ENCODE data around the gene DIS3.
"Not testable (repeated sequence)": the region's sequence is repeated elsewhere in the genome, so short reads cannot be mapped to it uniquely, and the experiment has no call there.

Gene DIS3

DNA sequence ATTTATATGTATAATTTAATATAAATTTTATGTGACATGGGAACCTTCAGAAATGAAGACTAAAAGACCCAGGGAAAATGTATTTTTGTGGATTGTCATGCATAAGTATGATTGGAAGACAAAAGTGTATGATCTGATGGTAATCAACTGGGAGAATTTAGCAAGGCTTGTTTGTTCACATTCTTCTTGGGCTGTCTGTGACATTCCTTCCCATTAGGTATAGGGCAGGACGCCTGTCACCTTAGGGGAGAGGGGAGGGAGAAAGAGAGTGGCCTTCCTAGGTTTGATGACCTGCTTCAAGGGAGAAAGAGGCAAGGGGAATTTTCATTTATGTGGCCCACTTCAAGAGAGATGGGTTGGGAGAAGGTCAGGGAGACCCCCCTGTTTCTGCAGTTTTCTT, 22.6 kb upstream of the DIS3 start:
- Histone ChIP-seq H3K4me3 (no peak overlapping the region), H3K9me3 (no peaks in the 10 kb centered on the region), H3K4me2 (no peak overlapping the region), H3K36me3 (peaks cover 69% of the 10 kb centered on the region), H3K27me3 (no peaks in the 10 kb centered on the region), H3K4me1 (no peaks in the 10 kb centered on the region), H4K20me1 (peaks cover 30% of the 10 kb centered on the region; the same call in 1 of the 2 replicates), H3K9ac (no peak overlapping the region), H3K27ac (no peak overlapping the region)
- TF ChIP-seq Cebpa-rat (IDR thresholded peaks at IDR 0.05) = no peak

DNA sequence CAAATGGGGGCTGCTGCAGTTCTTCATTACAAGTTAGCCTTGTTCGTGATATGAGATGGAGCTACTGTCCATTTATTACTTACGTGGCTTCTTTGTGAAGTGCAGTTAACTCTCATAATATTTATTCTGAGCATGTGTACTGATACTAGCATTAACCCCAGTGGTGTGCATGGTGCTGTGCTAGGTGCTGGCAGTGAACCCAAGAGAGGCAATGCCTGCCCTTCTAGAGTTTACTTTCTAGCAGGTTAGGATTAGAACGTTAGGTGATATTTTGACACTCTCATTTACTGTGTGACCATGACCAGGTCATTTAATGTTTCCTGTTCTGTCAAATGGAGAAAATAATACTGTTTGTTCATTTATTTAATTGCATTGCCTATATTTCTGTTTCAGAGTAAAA, 17.1 kb upstream of the DIS3 start:
- Histone ChIP-seq H3K4me3 (no peak overlapping the region), H3K9ac (no peak overlapping the region), H3K27ac (no peak overlapping the region), H3K4me1 (no peaks in the 10 kb centered on the region), H3K27me3 (no peaks in the 10 kb centered on the region), H4K20me1 (peaks cover 25% of the 10 kb centered on the region), H3K9me3 (no peaks in the 10 kb centered on the region), H3K36me3 (peaks cover 84% of the 10 kb centered on the region), H3K4me2 (no peak overlapping the region)
- TF ChIP-seq Cebpa-rat (IDR thresholded peaks at IDR 0.05) = no peak

DNA sequence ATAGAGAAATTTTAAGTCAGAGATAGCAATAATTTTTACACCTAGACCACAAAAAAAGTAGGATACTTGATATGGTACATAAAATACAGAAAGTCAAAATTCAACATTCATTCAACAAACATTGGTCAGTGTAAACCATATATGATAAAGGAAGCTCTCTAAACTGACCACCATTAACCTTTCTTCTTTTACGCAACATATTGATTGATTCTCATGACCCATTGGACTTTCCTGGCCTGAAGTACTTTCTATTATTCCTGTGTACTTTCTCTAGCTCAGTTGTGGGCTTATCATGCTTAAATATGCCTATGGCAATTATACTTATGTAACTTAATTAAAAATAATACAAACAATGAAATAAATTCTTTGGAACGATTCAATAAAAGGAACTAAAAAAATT, 10.9 kb upstream of the DIS3 start:
- Histone ChIP-seq H3K36me3 (peaks cover 78% of the 10 kb centered on the region), H3K9ac (no peak overlapping the region), H3K27me3 (no peaks in the 10 kb centered on the region), H3K4me1 (no peaks in the 10 kb centered on the region), H3K9me3 (no peaks in the 10 kb centered on the region), H3K4me2 (no peak overlapping the region), H4K20me1 (peaks cover 37% of the 10 kb centered on the region), H3K4me3 (no peak overlapping the region), H3K27ac (no peak overlapping the region)
- TF ChIP-seq Cebpa-rat (IDR thresholded peaks at IDR 0.05) = no peak

DNA sequence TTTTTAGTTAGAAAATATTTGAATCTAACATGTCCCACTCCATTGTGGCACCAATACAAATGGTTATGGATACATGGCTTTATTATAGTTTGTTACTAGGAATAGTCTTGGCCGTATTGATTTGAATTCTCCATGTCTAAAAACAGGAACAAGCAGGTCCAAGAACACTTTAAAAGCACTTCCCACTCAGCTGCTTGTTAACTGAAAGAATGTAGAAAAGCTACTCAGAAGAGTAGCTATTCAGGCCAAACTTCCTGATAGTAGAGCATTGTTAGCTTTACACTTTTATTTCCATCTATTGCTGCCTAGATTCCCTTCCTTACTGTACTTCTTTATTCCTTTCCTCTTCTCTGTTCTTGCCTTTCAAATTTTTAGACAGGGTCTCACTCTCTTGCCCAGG, 7.1 kb upstream of the DIS3 start:
- peaks cover 19% of the 10 kb centered on the region for H3K4me1 ChIP-seq
- no peaks in the 10 kb centered on the region for H3K9me3 ChIP-seq
- H3K27me3 ChIP-seq = no peaks in the 10 kb centered on the region
- H3K27ac ChIP-seq = no peak overlapping the region
- no peak overlapping the region for H3K4me2 ChIP-seq
- no peak overlapping the region for H3K9ac ChIP-seq
- TF ChIP-seq Cebpa-rat (IDR thresholded peaks at IDR 0.05) = no peak
- peaks cover 74% of the 10 kb centered on the region for H3K36me3 ChIP-seq
- no peak overlapping the region for H3K4me3 ChIP-seq
- H4K20me1 ChIP-seq = peaks cover 62% of the 10 kb centered on the region

DNA sequence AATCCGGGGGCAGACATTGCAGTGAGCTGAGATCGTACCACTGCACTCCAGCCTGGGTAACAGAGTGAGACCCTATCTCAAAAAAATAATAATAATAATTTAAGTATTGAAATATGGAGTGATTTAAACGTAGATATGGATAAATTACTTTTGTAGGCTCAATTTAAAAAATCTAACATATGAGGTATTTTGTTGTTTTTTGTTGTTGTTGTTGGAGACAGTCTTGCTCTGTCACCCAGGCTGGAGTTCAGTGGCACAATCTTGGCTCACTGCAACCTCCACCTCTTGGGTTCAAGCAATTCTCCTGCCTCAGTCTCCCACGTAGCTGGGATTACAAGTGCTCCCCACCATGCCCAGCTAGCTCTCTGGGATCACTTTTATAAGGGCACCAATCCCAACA, 3.0 kb upstream of the DIS3 start:
- not testable (repeated sequence) for H3K27me3 ChIP-seq, H3K4me3 ChIP-seq, H3K9me3 ChIP-seq, H3K27ac ChIP-seq, H3K9ac ChIP-seq
- peaks cover 40% of the 10 kb centered on the region for H3K4me1 ChIP-seq
- peaks cover 40% of the 10 kb centered on the region for H3K36me3 ChIP-seq
- H3K4me2 ChIP-seq = peak overlapping the region; percentile 90; the same call in 1 of the 2 replicates
- H4K20me1 ChIP-seq = peaks cover 70% of the 10 kb centered on the region

DNA sequence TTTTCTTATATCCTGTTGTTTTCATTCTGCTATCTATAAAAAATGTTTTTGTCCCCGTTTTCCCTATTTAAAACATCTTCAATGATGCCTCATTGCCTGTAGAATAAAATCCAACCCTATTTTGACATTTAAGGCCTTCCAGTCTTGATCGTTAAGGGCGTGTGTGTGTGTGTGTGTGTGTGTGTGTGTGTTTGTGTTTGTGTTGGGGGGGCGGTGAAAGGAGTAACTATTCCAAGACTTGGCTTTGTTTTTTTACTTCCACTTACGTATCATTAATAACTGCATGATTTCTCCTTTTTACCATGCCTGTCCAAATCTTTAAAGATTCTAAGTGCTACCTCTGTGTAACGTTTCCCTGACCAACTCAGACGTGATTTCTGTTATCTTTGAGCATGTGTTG, 1.0 kb upstream of the DIS3 start:
- Histone ChIP-seq H3K27me3 (no peaks in the 10 kb centered on the region), H4K20me1 (peaks cover 68% of the 10 kb centered on the region), H3K4me2 (peak overlapping the region; percentile 90), H3K4me3 (peak overlapping the region; percentile 94), H3K9me3 (no peaks in the 10 kb centered on the region), H3K27ac (peak overlapping the region; percentile 76), H3K36me3 (peaks cover 40% of the 10 kb centered on the region), H3K4me1 (peaks cover 47% of the 10 kb centered on the region), H3K9ac (peak overlapping the region; percentile 91)
- TF ChIP-seq Cebpa-rat (IDR thresholded peaks at IDR 0.05) = no peak

DNA sequence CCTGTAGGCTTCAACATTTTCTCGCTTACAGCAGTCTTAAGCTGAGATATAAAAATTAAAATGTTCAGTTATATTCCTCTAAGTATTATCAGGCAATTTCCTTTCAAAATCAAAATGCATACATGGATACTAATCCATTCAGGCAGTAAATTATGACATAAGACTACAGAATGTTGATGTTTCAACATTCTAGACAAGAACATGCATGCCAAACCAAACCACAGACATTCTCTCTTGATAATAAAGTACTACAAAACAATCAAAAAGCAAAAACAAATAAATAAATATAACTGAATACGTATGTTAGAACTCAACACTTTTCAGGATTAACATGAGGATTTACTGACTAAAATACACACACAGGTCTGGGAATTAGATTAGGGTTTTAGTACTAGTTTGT, 7.7 kb downstream of the DIS3 start:
- Histone ChIP-seq H3K36me3 (peaks cover 91% of the 10 kb centered on the region), H3K4me1 (peaks cover 2% of the 10 kb centered on the region), H3K27ac (no peak overlapping the region), H3K27me3 (no peaks in the 10 kb centered on the region), H3K4me2 (no peak overlapping the region), H3K9me3 (no peaks in the 10 kb centered on the region), H3K4me3 (no peak overlapping the region), H4K20me1 (peaks cover 48% of the 10 kb centered on the region), H3K9ac (no peak overlapping the region)
- TF ChIP-seq Cebpa-rat (IDR thresholded peaks at IDR 0.05) = no peak

DNA sequence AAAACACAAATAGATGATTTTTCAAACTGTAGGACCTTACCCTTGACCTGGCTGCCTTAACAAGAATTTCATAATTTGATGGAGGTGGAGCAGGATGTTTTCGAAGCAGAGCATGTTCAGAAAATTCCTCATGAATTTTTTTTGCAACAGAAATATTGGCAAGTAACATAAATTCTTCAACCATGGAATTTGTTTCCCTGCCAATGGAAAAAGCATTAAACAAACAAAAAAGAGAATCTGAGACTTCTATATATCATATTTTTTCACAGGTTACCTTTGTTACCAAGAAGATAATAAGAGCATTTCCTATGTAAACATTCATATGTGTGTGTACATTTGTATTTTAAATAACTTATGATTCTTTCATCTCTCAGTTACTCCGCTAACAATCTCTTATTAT, 18.3 kb downstream of the DIS3 start:
- peaks cover 99% of the 10 kb centered on the region for H3K36me3 ChIP-seq
- 0 out of 2 replicates have a peak, but pooled peaks cover 13% of the 10 kb centered on the region for H4K20me1 ChIP-seq
- no peaks in the 10 kb centered on the region for H3K4me1 ChIP-seq
- H3K9ac ChIP-seq = no peak overlapping the region
- H3K4me3 ChIP-seq = no peak overlapping the region
- H3K27ac ChIP-seq = no peak overlapping the region
- H3K4me2 ChIP-seq = no peak overlapping the region
- TF ChIP-seq Cebpa-rat (IDR thresholded peaks at IDR 0.05) = no peak
- no peaks in the 10 kb centered on the region for H3K27me3 ChIP-seq
- H3K9me3 ChIP-seq = no peaks in the 10 kb centered on the region

DNA sequence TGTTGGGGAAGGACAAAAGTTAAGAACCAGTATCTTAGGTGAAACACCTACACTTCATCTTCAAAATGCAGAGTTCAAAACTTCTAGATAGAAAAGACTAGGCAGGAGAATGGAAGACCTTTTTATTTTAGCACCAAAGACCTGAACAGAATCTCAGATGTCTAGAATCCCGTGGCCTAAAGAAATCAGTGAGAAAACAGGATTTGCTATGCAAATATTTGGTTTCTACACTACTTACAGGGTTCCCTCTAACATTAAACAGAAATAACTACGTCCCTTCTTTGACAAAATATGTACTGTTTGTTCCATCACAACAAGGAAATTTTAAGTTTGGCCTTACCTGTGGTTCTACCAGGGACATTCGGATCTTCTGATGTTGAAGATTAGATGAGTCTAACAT, 21.5 kb downstream of the DIS3 start:
- TF ChIP-seq Cebpa-rat (IDR thresholded peaks at IDR 0.05) = no peak
- H3K36me3 ChIP-seq = peaks cover 98% of the 10 kb centered on the region
- no peak overlapping the region for H3K27ac ChIP-seq
- no peak overlapping the region for H3K9ac ChIP-seq
- no peaks in the 10 kb centered on the region for H3K9me3 ChIP-seq
- no peak overlapping the region for H3K4me3 ChIP-seq
- peaks cover 28% of the 10 kb centered on the region; the same call in 1 of the 2 replicates for H4K20me1 ChIP-seq
- no peaks in the 10 kb centered on the region for H3K4me1 ChIP-seq
- H3K4me2 ChIP-seq = no peak overlapping the region
- H3K27me3 ChIP-seq = no peaks in the 10 kb centered on the region

DNA sequence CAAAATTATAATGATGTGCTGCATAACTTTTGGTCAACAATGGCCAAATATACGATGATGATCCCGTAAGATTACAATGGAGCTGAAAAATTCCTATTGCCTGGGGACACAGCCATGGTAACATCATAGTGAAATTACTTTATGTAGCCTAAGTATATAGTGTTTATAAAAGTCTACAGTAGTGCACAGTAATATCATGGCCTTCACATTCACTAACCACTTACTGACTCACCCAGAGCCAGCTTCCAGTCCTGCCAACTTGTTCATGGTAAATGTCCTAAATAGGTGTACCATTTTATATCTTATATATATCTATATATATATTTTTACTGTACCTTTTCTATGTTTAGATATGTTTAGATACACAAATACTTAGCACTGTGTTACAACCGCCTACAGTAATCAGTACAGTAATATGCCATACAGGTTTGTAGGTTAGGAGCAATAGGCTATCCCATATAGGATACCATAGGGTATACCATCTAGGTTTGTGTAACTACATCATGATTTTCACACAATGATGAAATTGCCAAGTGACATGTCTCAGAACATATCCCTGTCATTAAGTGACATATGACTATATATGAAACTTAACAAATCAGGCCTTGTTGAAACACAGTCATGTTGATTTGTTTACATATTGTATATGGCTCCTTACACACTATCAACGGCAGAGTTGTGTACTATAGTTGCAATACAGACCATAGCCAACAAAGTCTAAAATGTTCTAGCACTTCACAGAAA, 23.7 kb downstream of the DIS3 start:
- no peak overlapping the region for H3K4me2 ChIP-seq
- no peak overlapping the region for H3K9ac ChIP-seq
- peaks cover 33% of the 10 kb centered on the region for H4K20me1 ChIP-seq
- H3K36me3 ChIP-seq = peaks cover 98% of the 10 kb centered on the region
- no peak overlapping the region for H3K4me3 ChIP-seq
- TF ChIP-seq Cebpa-rat (IDR thresholded peaks at IDR 0.05) = no peak
- H3K4me1 ChIP-seq = no peaks in the 10 kb centered on the region
- no peak overlapping the region for H3K27ac ChIP-seq
- H3K9me3 ChIP-seq = no peaks in the 10 kb centered on the region
- H3K27me3 ChIP-seq = no peaks in the 10 kb centered on the region

DNA sequence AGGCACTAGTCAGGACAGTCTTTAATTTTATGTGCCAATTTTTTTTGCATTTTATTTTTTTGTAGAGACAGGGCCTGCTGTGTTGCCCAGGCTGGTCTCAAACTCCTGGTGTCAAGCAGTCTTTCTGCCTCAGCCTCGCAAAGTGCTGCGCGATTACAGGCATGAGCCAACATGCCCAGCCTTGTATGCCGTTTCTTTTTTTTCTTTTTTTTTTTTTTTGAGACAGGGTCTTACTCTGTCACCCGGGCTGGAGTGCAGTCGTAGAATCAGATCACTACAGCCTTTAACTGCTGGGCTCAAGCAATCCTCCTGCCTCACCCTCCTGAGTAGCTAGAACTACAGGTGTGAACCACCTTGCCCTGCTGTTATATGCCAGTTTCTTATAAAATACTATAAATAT, 27.6 kb downstream of the DIS3 start:
- Histone ChIP-seq H3K9ac (no peak overlapping the region), H3K4me3 (no peak overlapping the region), H4K20me1 (peaks cover 60% of the 10 kb centered on the region), H3K4me2 (no peak overlapping the region), H3K36me3 (peaks cover 98% of the 10 kb centered on the region), H3K27me3 (no peaks in the 10 kb centered on the region), H3K27ac (no peak overlapping the region), H3K4me1 (no peaks in the 10 kb centered on the region), H3K9me3 (0 out of 2 replicates have a peak, but pooled peaks cover 4% of the 10 kb centered on the region)
- TF ChIP-seq Cebpa-rat (IDR thresholded peaks at IDR 0.05) = no peak
